ENCODE measurements around the gene GADD45B.
A peak's percentile ranks its signal among the peaks of the same experiment; 100 is the strongest.

GADD45B gene

GRCh38 chr19:2475702-2476450 is at the start of gene GADD45B:
TSS of gene GADD45B (plus strand) at chr19:2476127. CDS start at chr19:2476359, 232 bp downstream.
- DNase-seq: peak; percentile 97

- peak; percentile 25 for DNase-seq
Measured at GRCh38 chr19:2426611-2427428, 49.1 kb upstream of the GADD45B start.

GRCh38 chr19:2427429-2428320 is 48.3 kb upstream of the GADD45B start, which contains the start of gene TIMM13:
TSS of gene TIMM13 (minus strand) at chr19:2427586. CDS start at chr19:2427533, 53 bp downstream.
- DNase-seq: peak; percentile 95

GRCh38 chr19:2428321-2428690 is 47.6 kb upstream of the GADD45B start:
- DNase-seq: no peak

- DNase-seq: no peak
Measured at GRCh38 chr19:2428756-2429711, 46.9 kb upstream of the GADD45B start.

GRCh38 chr19:2429917-2430535 is 45.9 kb upstream of the GADD45B start:
- no peak for DNase-seq

- DNase-seq: no peak
Measured at GRCh38 chr19:2431318-2432055, 44.4 kb upstream of the GADD45B start.

- DNase-seq: no peak
Measured at GRCh38 chr19:2432131-2432848, 43.6 kb upstream of the GADD45B start.

- no peak for DNase-seq
Measured at GRCh38 chr19:2433854-2434253, 42.1 kb upstream of the GADD45B start.

GRCh38 chr19:2434267-2434666 is 41.7 kb upstream of the GADD45B start:
- no peak for DNase-seq

GRCh38 chr19:2434721-2435265 is 41.1 kb upstream of the GADD45B start:
- no peak for DNase-seq

GRCh38 chr19:2436384-2436783 is 39.5 kb upstream of the GADD45B start:
- DNase-seq: no peak

GRCh38 chr19:2436926-2437325 is 39.0 kb upstream of the GADD45B start:
- DNase-seq: no peak

GRCh38 chr19:2438178-2438577 is 37.7 kb upstream of the GADD45B start:
- DNase-seq: no peak

GRCh38 chr19:2440515-2440914 is 35.4 kb upstream of the GADD45B start:
- no peak for DNase-seq

- no peak for DNase-seq
Measured at GRCh38 chr19:2441096-2441752, 34.7 kb upstream of the GADD45B start.

- DNase-seq: no peak
Measured at GRCh38 chr19:2443116-2443784, 32.7 kb upstream of the GADD45B start.

- no peak for DNase-seq
Measured at GRCh38 chr19:2443785-2444182, 32.1 kb upstream of the GADD45B start.
